BLaER1 (cell line): ENCODE data around the gene TBC1D3E.
"Not testable (repeated sequence)": the region's sequence is repeated elsewhere in the genome, so short reads cannot be mapped to it uniquely, and the experiment has no call there.

Source experiments
- H3K27ac ChIP-seq: shearing (Covaris generic); formaldehyde crosslinking; 2 replicates; pipeline ENCODE4 v1.8.1; 2022
- H3K27me3 ChIP-seq: shearing (Covaris generic); formaldehyde crosslinking; 2 replicates; pipeline ENCODE4 v1.8.1; 2022
- H3K36me3 ChIP-seq: shearing (Covaris generic); formaldehyde crosslinking; 2 replicates; pipeline ENCODE4 v1.8.1; 2022
- H3K4me1 ChIP-seq: shearing (Covaris generic); formaldehyde crosslinking; 2 replicates; pipeline ENCODE4 v1.8.1; 2022
- H3K4me2 ChIP-seq: shearing (Covaris generic); formaldehyde crosslinking; 2 replicates; pipeline ENCODE4 v1.8.1; 2022
- H3K4me3 ChIP-seq: shearing (Covaris generic); formaldehyde crosslinking; 2 replicates; pipeline ENCODE4 v1.8.1; 2022
- H3K9ac ChIP-seq: shearing (Covaris generic); formaldehyde crosslinking; 2 replicates; pipeline ENCODE4 v1.8.1; 2022
- H3K9me3 ChIP-seq: shearing (Covaris generic); formaldehyde crosslinking; 2 replicates; pipeline ENCODE4 v1.8.1; 2022
- H4K20me1 ChIP-seq: shearing (Covaris generic); formaldehyde crosslinking; 2 replicates; pipeline ENCODE4 v1.8.1; 2022

The TBC1D3E gene

DNA sequence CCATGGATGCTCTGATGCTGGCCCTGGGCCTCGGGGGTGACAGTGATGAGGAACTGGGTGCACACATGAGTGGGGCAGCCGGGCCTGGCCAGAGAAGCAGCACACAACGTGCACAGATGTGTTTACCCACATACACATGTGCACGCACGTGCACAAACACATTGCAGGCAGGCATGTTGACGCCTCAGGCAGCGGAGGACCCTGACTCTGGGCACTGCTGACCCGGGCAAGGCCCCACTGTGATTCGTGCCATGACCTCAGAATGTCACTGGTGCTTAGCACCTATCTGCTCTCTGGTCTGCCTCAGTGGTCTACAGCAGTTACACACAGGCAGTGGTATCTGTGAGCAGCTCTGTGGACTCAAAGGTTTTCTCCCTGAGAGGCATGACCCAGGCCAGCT is at the start of gene TBC1D3E:
Gene TBC1D3E (plus strand): TSS at position 301 of the 400 bp plus-strand sequence. CDS start 1,545 bp downstream, outside the sequence.
- not testable (repeated sequence) for H3K9me3 ChIP-seq, H3K4me2 ChIP-seq, H3K9ac ChIP-seq, H3K36me3 ChIP-seq, H3K4me1 ChIP-seq, H3K27me3 ChIP-seq, H4K20me1 ChIP-seq, H3K4me3 ChIP-seq, H3K27ac ChIP-seq

DNA sequence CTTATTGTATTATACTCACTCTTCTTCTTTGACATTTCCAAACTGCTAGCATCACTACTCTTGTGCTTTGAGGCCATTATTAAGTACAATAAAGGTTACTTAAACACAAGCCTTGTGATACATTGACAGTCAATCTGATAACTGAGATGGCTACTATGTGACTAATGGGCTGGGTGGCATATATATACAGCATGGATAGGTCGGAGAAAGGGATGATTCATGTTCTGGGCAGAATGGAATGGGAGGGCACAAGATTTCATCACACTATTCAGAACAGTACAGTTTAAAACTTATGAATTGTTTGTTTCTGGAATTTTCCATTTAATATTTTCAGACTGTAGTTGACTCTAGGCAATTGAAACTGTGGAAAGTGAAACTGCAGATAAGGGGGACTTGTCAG is 40.4 kb upstream of the TBC1D3E start:
- H3K9me3 ChIP-seq, H4K20me1 ChIP-seq, H3K36me3 ChIP-seq, H3K4me1 ChIP-seq, H3K9ac ChIP-seq, H3K27me3 ChIP-seq, H3K27ac ChIP-seq, H3K4me3 ChIP-seq, H3K4me2 ChIP-seq: not testable (repeated sequence)

DNA sequence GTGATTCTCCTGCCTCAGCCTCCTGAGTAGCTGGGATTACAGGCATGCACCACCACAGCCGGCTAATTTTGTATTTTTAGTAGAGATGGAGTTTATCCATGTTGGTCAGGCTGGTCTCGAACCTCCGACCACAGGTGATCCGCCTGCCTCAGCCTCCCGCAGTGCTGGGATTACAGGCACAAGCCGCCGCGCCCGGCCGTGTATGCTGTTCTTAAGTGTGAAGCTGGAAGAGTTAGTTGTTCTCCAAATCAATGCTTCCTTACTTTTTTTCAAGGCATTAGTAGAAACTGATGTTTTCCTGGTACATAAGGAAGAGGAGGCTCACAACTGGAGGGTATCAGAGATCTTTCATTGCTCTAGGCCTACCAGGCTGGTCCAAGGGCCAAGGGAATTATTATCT is 39.6 kb upstream of the TBC1D3E start:
- not testable (repeated sequence) for H4K20me1 ChIP-seq, H3K9me3 ChIP-seq, H3K27me3 ChIP-seq, H3K27ac ChIP-seq, H3K4me1 ChIP-seq, H3K4me2 ChIP-seq, H3K9ac ChIP-seq, H3K4me3 ChIP-seq, H3K36me3 ChIP-seq

DNA sequence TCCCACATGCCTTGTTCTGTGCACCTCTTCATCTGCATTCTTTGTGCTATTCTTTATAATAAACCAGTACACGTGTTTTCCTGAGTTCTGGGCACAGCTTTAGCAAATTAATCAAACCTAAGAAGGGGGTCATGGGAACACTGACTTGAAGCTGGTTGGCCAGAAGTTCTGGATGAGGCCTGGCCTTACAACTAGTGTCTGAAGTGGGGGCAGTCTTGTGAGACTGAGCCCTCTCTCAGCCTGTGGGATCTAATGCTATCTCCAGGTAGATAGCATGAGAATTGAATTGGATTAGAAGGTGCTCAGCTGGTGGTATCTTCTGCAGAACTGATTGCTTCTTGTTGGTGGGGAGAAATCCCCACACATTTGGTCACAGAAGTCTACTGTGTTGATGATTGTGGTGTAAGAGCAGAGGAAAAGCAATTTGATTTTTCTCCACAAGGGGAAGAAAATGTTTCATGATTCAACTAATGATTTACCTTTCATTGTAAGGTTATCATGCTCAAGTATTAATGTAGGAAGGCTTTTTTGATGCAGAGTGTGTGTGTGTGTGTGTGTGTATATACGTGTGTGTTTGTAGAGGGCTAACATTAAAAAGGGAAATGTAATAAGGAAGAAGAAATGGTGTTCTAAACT is 33.6 kb upstream of the TBC1D3E start:
- not testable (repeated sequence) for H3K9ac ChIP-seq, H3K4me2 ChIP-seq, H4K20me1 ChIP-seq, H3K36me3 ChIP-seq, H3K27ac ChIP-seq, H3K4me3 ChIP-seq, H3K4me1 ChIP-seq, H3K27me3 ChIP-seq, H3K9me3 ChIP-seq

DNA sequence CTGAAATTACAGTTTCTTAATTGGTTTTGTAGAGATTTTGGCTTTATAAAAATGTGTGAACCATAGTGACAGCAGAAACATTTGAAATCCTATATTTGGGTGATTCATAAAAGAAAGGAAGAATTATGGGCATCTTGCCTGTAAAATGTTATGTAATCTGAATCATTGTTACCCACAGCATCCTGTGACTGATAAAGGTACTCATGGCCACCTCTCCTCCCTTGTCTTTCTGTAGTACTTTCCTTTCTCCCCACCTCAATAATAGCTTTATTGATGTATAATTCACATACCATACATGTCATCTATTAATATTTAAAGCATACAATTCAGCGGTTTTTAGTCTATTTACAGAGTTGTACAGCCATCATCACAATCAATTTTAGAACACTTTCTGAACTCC is 28.5 kb upstream of the TBC1D3E start:
- not testable (repeated sequence) for H3K4me1 ChIP-seq, H3K27me3 ChIP-seq, H3K36me3 ChIP-seq, H3K4me3 ChIP-seq, H3K9me3 ChIP-seq, H3K4me2 ChIP-seq, H4K20me1 ChIP-seq, H3K27ac ChIP-seq, H3K9ac ChIP-seq

DNA sequence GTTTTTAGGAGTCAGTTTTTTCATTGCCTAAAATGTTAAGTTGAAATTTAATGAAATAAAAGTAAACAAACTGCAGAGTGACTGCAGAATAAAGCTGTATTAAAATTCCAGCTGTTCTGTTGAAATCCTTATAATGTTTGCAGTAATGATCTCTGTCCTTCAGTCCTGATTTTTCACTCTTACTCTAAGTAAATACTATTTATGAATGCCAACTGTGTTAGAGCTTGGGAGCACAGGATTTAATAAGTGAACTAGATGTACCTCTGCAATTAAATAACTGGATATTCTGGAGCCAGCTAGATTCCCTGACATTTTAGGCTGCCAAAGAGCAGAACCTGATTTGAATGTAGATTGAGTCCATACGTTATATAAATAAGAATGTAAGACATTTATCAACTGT is 7.9 kb upstream of the TBC1D3E start:
- H3K4me2 ChIP-seq, H3K27ac ChIP-seq, H4K20me1 ChIP-seq, H3K27me3 ChIP-seq, H3K4me3 ChIP-seq, H3K9ac ChIP-seq, H3K9me3 ChIP-seq, H3K4me1 ChIP-seq, H3K36me3 ChIP-seq: not testable (repeated sequence)

DNA sequence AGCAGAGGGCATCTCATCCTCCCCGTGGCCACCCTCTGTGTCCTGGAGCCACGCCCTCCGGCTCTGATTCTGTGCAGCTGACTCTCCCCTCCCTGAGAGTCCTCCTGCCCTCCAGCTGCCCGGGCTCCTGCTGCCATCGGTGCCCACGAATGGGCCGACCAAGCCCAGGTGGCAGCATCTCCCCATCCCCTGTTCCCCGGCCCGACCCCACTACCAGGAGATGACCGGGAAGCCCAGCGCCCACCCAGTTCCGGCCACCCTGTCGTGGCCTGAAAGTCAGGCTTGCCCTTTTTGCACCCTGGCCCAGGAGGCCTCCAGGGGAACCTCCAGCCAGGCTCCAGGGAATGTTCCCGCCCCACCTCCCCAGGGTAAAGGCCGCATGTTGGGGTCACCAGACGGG is 7.1 kb downstream of the TBC1D3E start:
- H3K27me3 ChIP-seq, H4K20me1 ChIP-seq, H3K36me3 ChIP-seq, H3K4me3 ChIP-seq, H3K4me1 ChIP-seq, H3K9me3 ChIP-seq, H3K9ac ChIP-seq, H3K27ac ChIP-seq, H3K4me2 ChIP-seq: not testable (repeated sequence)
